IPS-18a (cell line): ENCODE measurements around the gene BBS4.

ENCODE experiments used
- H3K27ac ChIP-seq: one replicate; pipeline ENCODE4 v1.5.1; 2013; ENCODE audit warnings: low read length
- H3K27me3 ChIP-seq: one replicate; pipeline ENCODE4 v1.6.1; 2013; ENCODE audit warnings: mild to moderate bottlenecking, low read length; ENCODE audit not compliant: control insufficient read depth, insufficient read depth
- H3K36me3 ChIP-seq: one replicate; pipeline ENCODE4 v1.6.1; 2013; ENCODE audit warnings: low read depth, low read length; ENCODE audit not compliant: control insufficient read depth
- H3K4me1 ChIP-seq: one replicate; pipeline ENCODE4 v1.6.1; 2013; ENCODE audit warnings: low read depth, low read length; ENCODE audit not compliant: control insufficient read depth
- H3K4me3 ChIP-seq: one replicate; pipeline ENCODE4 v1.5.1; 2013; ENCODE audit warnings: low read length
- H3K9ac ChIP-seq: one replicate; pipeline ENCODE4 v1.6.1; 2013; ENCODE audit warnings: mild to moderate bottlenecking, low read length, moderate library complexity
- H3K9me3 ChIP-seq: one replicate; pipeline ENCODE4 v1.6.1; 2013; ENCODE audit warnings: low read depth, low read length; ENCODE audit not compliant: control insufficient read depth

BBS4 gene

DNA sequence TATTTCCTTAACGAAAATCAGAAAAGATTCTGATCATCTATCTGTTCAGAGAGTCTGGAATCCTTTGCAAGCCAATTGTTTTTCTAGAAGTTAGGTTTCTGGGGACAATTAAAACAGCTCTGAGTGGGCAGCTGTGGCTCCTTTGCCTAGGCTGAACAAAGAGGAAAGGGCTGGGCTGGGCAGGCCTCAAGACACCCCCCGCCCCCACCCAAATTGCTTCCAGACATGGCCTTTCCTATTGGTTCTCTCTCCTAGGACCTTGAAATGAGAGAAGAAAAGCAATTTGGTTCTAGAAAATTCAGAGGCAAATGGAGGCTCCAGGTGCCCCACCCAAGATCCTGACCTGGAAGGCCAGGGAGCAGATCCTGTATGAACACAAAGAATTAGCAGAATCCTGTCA, 99.8 kb downstream of the BBS4 start:
- Histone ChIP-seq H3K4me1 (no peaks in the 10 kb centered on the region), H3K27ac (no peak overlapping the region), H3K9me3 (no peaks in the 10 kb centered on the region), H3K9ac (no peak overlapping the region), H3K4me3 (no peak overlapping the region), H3K27me3 (no peaks in the 10 kb centered on the region), H3K36me3 (no peaks in the 10 kb centered on the region)

DNA sequence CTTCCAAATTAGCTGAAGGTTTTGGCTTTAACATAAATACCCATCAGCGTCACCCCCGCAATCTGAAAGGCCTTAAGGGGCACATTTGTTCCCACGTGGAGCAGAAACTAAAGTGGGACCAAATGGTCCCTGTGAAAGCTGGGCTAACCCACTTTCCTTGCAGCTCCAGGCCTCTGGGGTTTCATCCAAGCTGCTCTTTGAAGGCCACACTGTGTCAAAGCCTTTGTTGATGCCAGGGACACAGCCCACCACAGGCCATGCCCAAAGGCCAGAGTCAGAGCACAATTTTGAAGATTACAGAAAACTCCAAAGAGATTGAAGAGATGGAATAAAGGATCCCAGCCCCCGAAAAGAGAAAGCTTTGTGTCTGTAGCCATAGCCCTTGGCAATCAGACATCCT, 100.2 kb downstream of the BBS4 start:
- Histone ChIP-seq H3K4me3 (no peak overlapping the region), H3K27me3 (no peaks in the 10 kb centered on the region), H3K36me3 (no peaks in the 10 kb centered on the region), H3K9me3 (no peaks in the 10 kb centered on the region), H3K4me1 (no peaks in the 10 kb centered on the region), H3K9ac (no peak overlapping the region), H3K27ac (no peak overlapping the region)

DNA sequence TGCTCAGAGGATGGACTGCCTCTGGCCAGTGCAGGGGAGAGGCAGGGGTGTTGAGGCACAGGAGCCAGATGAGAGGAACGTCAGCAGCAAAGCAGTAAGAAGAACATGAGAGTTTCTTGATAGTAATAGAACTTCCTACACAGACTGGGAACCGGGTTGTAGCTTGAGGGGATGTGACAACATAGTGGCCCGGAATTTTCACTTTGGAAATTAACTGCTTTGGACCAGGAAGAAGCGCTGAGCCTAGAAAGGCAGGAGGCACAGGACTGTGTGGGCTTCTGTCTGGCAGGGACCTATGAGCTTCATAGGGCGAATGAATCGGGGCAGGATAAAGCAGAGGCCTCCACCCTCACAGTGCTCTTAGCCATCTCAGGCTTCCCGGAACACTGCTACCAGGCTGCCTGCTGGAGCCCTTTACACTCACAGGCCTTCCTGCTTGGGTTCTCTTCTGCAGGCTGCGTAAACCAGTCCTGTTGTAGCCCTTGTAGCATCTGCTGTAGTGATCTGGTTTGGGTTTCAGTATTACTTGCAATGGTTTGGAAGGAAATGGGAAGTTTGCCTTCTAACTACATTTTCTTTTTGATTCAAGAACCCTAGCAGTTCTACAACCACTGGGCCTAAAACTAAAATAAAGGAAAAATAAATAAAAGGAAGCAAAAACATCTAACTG, 100.8 kb downstream of the BBS4 start:
- Histone ChIP-seq H3K9me3 (no peaks in the 10 kb centered on the region), H3K4me3 (no peak overlapping the region), H3K9ac (no peak overlapping the region), H3K4me1 (no peaks in the 10 kb centered on the region), H3K27me3 (no peaks in the 10 kb centered on the region), H3K36me3 (no peaks in the 10 kb centered on the region), H3K27ac (no peak overlapping the region)

DNA sequence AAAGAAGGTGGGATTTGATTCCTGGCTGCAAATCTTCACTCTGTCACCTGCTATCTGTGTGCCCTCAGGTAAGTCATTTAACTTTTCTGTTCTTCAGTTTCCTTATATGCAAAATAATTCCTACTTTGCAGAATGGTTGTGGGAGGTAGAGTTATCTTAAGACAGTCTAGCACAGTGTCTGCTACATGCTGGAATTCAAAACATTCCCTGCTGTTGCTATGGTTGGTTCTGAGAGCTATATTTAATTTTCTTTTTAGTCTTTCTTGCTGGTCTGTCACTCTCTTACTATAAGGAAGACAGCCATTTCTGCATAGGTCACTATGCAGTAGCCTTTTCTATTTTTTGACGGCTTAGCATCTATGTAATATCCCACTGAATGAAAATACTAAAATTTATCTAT, 101.5 kb downstream of the BBS4 start:
- no peaks in the 10 kb centered on the region for H3K4me1 ChIP-seq
- H3K36me3 ChIP-seq, result no peaks in the 10 kb centered on the region
- H3K9ac ChIP-seq, result no peak overlapping the region
- no peaks in the 10 kb centered on the region for H3K27me3 ChIP-seq
- no peaks in the 10 kb centered on the region for H3K9me3 ChIP-seq
- H3K4me3 ChIP-seq, result no peak overlapping the region
- no peak overlapping the region for H3K27ac ChIP-seq
